T-cell (primary cell): ENCODE data around the gene PRRC2A. TPM values are rescaled to one million over a fixed set of nuclear protein-coding genes. Genes with fewer than 3 reads are reported as not detected.

Source experiments
- ATAC-seq, 4 experiments: fragments of 200-7000 bp in 3 of 4; fragments of 150-1000 bp in 1 of 4; cut with Tn5 transposase; replicated peaks in 1 of 4; 1 replicate in 3 of 4; 2 replicates in 1 of 4; pipeline ENCODE4 v1.10.0; 2021; ENCODE audit warnings: moderate library complexity in 3 of 4, mild to moderate bottlenecking in 2 of 4, moderate number of reproducible peaks in 1 of 4
- CTCF ChIA-PET, 2 donors: fragments of 300-600 bp; sonication (Branson Sonifier 250); formaldehyde crosslinking; loops; one replicate each; lab custom pipeline; 2022; ENCODE audit warnings: antibody characterized with exemption in 2 of 2; lab: Charles Lee
- POLR2A ChIA-PET, 2 donors: fragments of 300-600 bp; sonication (Branson Sonifier 250); formaldehyde crosslinking; loops; one replicate each; lab custom pipeline; 2022; ENCODE audit warnings: antibody characterized with exemption in 2 of 2; lab: Charles Lee
- DNase-seq, 35 experiments: peaks; one replicate each; pipeline versions ENCODE4 v3.0.0 to v3.0.0-alpha.2; 2013 to 2023
- H3K27ac ChIP-seq: one replicate; pipeline ENCODE4 v1.5.1; 2013; ENCODE audit warnings: low read length
- H3K27me3 ChIP-seq, 2 experiments: replicated peaks in 1 of 2; 1 replicate in 1 of 2; 2 replicates in 1 of 2; pipeline versions ENCODE4 v1.6.1 to v1.7.0; 2013; ENCODE audit warnings: low read length in 1 of 2, mixed read lengths in 1 of 2; ENCODE audit not compliant: control insufficient read depth in 2 of 2, insufficient read depth in 2 of 2; ENCODE audit errors: extremely low read depth in 1 of 2
- H3K36me3 ChIP-seq, 2 donors: 1 replicate in 1 of 2; 2 replicates in 1 of 2; pipeline versions ENCODE4 v1.6.1 to v1.7.0; 2013; ENCODE audit warnings: low read length in 1 of 2; ENCODE audit not compliant: control insufficient read depth in 2 of 2, insufficient read depth in 1 of 2; ENCODE audit errors: extremely low read depth in 1 of 2
- H3K4me1 ChIP-seq, 2 experiments: 1 replicate in 1 of 2; 2 replicates in 1 of 2; pipeline versions ENCODE4 v1.6.1 to v1.7.0; 2013; ENCODE audit warnings: low read length in 2 of 2, mixed read lengths in 1 of 2; ENCODE audit not compliant: insufficient read depth in 2 of 2, control insufficient read depth in 1 of 2; ENCODE audit errors: extremely low read depth in 1 of 2
- H3K4me3 ChIP-seq, 2 donors: 1 replicate in 1 of 2; 2 replicates in 1 of 2; pipeline versions ENCODE4 v1.5.1 to v1.7.0; 2013; ENCODE audit warnings: mild to moderate bottlenecking in 2 of 2, low read length in 1 of 2, moderate library complexity in 1 of 2; ENCODE audit not compliant: control insufficient read depth in 1 of 2; ENCODE audit errors: extremely low read depth in 1 of 2
- H3K9me3 ChIP-seq: 2 replicates; pipeline ENCODE4 v1.7.0; 2013
- H3K27ac Mint-ChIP-seq, 2 donors: one replicate each; pipeline ENCODE4 v1.8.0; 2020 to 2021; ENCODE audit warnings: mild to moderate bottlenecking in 2 of 2, mixed read lengths in 2 of 2
- H3K27me3 Mint-ChIP-seq, 2 donors: one replicate each; pipeline ENCODE4 v1.8.0; 2021 to 2022; ENCODE audit warnings: mixed read lengths in 2 of 2
- H3K36me3 Mint-ChIP-seq: one replicate; pipeline ENCODE4 v1.8.0; 2021; ENCODE audit warnings: mixed read lengths
- H3K4me1 Mint-ChIP-seq, 3 donors: one replicate each; pipeline ENCODE4 v1.8.0; 2020 to 2022; ENCODE audit warnings: mixed read lengths in 3 of 3, mild to moderate bottlenecking in 1 of 3
- H3K4me3 Mint-ChIP-seq, 3 donors: one replicate each; pipeline ENCODE4 v1.8.0; 2020 to 2022; ENCODE audit warnings: mild to moderate bottlenecking in 3 of 3, mixed read lengths in 3 of 3, moderate library complexity in 3 of 3
- H3K9me3 Mint-ChIP-seq, 3 donors: one replicate each; pipeline ENCODE4 v1.8.0; 2020 to 2022; ENCODE audit warnings: mixed read lengths in 3 of 3
- WGBS: methylation state at CpG from one replicate; pipeline ENCODE4 v1.1.5; 2013; ENCODE audit warnings: missing lambda C conversion rate; ENCODE audit not compliant: insufficient coverage; 5-methylcytosine and 5-hydroxymethylcytosine counted together
- total RNA-seq, 35 experiments: library from RNA in 6 of 35; stranded (reverse) in 6 of 35; fragments of 120-200 nt in 1 of 35; gene quantifications; one replicate each; pipeline versions ENCODE4 v1.2.1 to v1.2.4 and lab custom pipeline; 2013 to 2026

The PRRC2A gene
- total RNA-seq, 5 donors from 2014 or later (not counting 1 experiment from before 2014, with no cell fraction given): 222 to 246 (median 230) TPM

DNA sequence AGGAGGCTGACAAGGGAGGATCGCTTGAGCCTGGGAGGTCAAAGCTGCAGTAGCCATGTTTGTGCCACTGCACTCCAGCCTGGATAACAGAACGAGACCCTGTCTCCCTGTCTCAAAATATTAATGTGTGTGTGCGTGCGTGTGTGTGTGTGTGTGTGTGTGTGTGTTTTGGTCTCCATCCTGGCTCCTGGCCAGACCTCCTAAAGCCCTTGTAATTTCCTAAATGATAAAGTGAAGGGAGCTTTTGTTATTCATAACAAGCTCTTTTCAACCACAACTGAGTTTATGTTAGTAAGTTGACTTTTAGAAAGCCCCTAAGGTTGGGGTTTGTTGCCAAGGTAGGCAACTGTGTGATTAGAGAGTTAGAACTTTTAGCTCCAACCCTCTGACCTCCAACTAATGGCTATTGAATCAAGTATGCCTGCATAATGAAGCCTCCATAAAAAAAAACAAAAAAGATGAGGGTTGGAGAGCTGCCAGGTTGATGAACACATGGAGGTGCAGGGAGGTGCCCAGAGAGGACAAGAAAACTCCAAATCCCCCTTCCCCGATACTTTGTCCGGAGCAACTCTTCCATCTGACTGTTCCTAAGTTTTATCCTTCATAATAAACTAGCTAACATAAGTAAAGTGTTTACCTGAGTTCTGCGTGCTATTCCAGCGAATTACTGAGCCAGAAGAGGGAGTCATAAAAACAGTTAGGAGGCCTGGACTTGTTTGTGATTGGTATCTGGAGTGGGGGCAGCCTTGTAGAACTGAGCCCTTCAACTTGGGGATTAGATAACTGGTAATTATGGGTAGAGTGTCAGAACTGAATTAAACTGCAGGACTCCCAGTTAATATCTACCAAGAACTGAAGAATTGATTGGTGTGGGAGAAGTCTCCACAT, 10.8 kb upstream of the PRRC2A start:
- peaks cover 4% of the 10 kb centered on the region in 2 experiments for H3K4me1 ChIP-seq
- 100% methylated on average over 3 of the region's 8 CpGs for WGBS
- ATAC-seq (no peak), DNase-seq (no peak)
- Mint-ChIP-seq H3K4me3 (no peak overlapping the region), H3K9me3 (no peaks in the 10 kb centered on the region), H3K36me3 (no peaks in the 10 kb centered on the region), H3K4me1 (peaks cover 3 to 7% (median 4%) of the 10 kb centered on the region in 3 donors), H3K27me3 (no peaks in the 10 kb centered on the region), H3K27ac (no peak overlapping the region)
- POLR2A ChIA-PET: no interaction called here
- H3K27me3 ChIP-seq: peaks cover 0 to 2% of the 10 kb centered on the region in 2 experiments
- no peaks in the 10 kb centered on the region for H3K36me3 ChIP-seq
- no peak overlapping the region for H3K4me3 ChIP-seq
- H3K9me3 ChIP-seq: no peaks in the 10 kb centered on the region
- CTCF ChIA-PET: interaction anchor here in 1 of 2 donors (0.6 kb wide), 2 partner anchors 58 to 311 kb away, joined by 3 to 4 read pairs; no protein-coding TSS in a partner anchor
- H3K27ac ChIP-seq: no peak overlapping the region

- CTCF ChIA-PET: no interaction called here
- peaks cover 0 to 2% of the 10 kb centered on the region in 2 experiments for H3K27me3 ChIP-seq
- no peak overlapping the region for H3K27ac ChIP-seq
- Mint-ChIP-seq H3K4me1 (peaks cover 15 to 19% (median 16%) of the 10 kb centered on the region in 3 donors), H3K9me3 (no peaks in the 10 kb centered on the region), H3K27me3 (no peaks in the 10 kb centered on the region), H3K4me3 (no peak overlapping the region), H3K27ac (no peak overlapping the region), H3K36me3 (no peaks in the 10 kb centered on the region)
- H3K36me3 ChIP-seq: no peaks in the 10 kb centered on the region
- ATAC-seq: no peak
- peaks cover 12 to 17% of the 10 kb centered on the region in 2 experiments for H3K4me1 ChIP-seq
- POLR2A ChIA-PET: no interaction called here
- no peak for DNase-seq
- H3K9me3 ChIP-seq: no peaks in the 10 kb centered on the region
- H3K4me3 ChIP-seq: no peak overlapping the region
- 90% methylated on average over 4 of the region's 4 CpGs for WGBS
Measured at GRCh38 chr6:31610968-31611367, 9.5 kb upstream of the PRRC2A start.

- CTCF ChIA-PET: no interaction called here
- no peak for ATAC-seq
- Histone ChIP-seq H3K27ac (no peak overlapping the region), H3K4me3 (no peak overlapping the region), H3K4me1 (peaks cover 23 to 27% of the 10 kb centered on the region in 2 experiments), H3K9me3 (no peaks in the 10 kb centered on the region), H3K27me3 (peaks cover 0 to 2% of the 10 kb centered on the region in 2 experiments), H3K36me3 (no peaks in the 10 kb centered on the region)
- Mint-ChIP-seq H3K27me3 (no peaks in the 10 kb centered on the region), H3K9me3 (no peaks in the 10 kb centered on the region), H3K36me3 (no peaks in the 10 kb centered on the region), H3K4me1 (peaks cover 26 to 35% (median 26%) of the 10 kb centered on the region in 3 donors), H3K27ac (peak overlapping the region in 1 of 2 donors; percentile 91), H3K4me3 (no peak overlapping the region)
- no peak for DNase-seq
- POLR2A ChIA-PET: interaction anchor here (0.5 kb wide), 2 partner anchors 48 to 146 kb away, joined by 3 to 6 read pairs; no protein-coding TSS in a partner anchor
- WGBS: 92% methylated on average over 2 of the region's 8 CpGs
Measured at GRCh38 chr6:31614075-31614619, 6.4 kb upstream of the PRRC2A start.

DNA sequence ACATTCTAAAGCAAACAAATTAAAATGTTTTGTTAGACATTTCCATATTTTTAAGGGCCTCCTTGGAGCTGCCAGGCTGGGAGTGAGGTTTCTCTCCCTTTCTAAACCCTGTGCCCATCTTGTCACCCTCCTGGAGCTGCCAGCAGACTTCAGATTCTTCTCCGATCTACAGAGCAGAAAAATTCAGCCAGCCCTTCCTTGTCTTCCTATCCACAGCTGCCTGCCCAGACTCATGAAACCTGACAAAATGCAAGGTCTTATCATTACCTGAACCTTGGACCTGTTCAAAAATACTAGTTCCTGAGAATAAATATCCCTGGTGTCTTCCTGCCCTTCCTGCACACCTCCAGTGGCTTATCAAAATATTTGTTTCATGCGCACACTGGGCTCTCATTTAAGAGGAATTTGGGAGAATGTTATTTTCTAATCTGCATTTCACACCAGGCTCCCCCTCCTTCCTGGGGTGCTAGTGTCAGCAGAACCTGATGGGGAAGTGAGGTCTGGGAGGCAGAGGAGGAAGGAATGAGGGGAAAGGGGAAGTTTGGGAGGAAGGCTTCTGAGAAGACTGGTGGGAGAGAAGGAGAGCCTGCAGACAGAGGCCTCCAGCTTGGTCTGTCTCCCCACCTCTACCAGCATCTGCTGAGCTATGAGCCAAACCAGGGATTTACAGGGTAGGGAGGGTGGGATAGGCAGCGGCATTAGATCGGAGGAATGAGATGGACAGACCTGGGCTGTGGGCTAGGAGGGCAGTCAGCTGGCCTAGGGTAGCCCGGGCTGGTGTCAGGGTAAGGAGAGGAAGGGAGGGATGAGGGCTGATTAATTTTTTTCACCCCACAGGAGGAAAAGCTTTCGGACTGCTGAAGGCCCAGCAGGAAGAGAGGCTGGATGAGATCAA, 5.6 kb upstream of the PRRC2A start, which contains the start of gene AIF1:
Gene AIF1 (plus strand): TSS at position 551 of the 895 bp plus-strand sequence. CDS start 96 bp downstream, at position 647.
- peak within 1 kb of the TSS; percentile 23 to 69 for H3K4me3 ChIP-seq
- no peaks in the 10 kb centered on the region for H3K36me3 ChIP-seq
- H3K27ac Mint-ChIP-seq: peak within 1 kb of the TSS; percentile 89 to 91
- H3K4me1 ChIP-seq: peaks cover 25 to 31% of the 10 kb centered on the region in 2 experiments
- ATAC-seq (no peak), DNase-seq (no peak)
- POLR2A ChIA-PET: interaction anchor here (0.5 to 0.6 kb wide), 3 partner anchors 32 to 146 kb away, joined by 3 to 6 read pairs (median 6); no protein-coding TSS in a partner anchor
- peak within 1 kb of the TSS; percentile 58 to 79 (median 59) for H3K4me3 Mint-ChIP-seq
- H3K27me3 Mint-ChIP-seq: no peaks in the 10 kb centered on the region
- no peaks in the 10 kb centered on the region for H3K36me3 Mint-ChIP-seq
- H3K9me3 ChIP-seq: no peaks in the 10 kb centered on the region
- peaks cover 26 to 41% (median 31%) of the 10 kb centered on the region in 3 donors for H3K4me1 Mint-ChIP-seq
- H3K27ac ChIP-seq: peak within 1 kb of the TSS; percentile 42
- WGBS: 71% methylated on average over 3 of the region's 6 CpGs
- no peaks in the 10 kb centered on the region for H3K9me3 Mint-ChIP-seq
- H3K27me3 ChIP-seq: peaks cover 0 to 2% of the 10 kb centered on the region in 2 experiments
- CTCF ChIA-PET: interaction anchor here in 1 of 2 donors (0.5 to 1.1 kb wide), 3 partner anchors 17 to 199 kb away, joined by 3 to 4 read pairs (median 4); no protein-coding TSS in a partner anchor

- H3K4me1 ChIP-seq: peaks cover 25 to 31% of the 10 kb centered on the region in 2 experiments
- no peaks in the 10 kb centered on the region for H3K36me3 ChIP-seq
- no peaks in the 10 kb centered on the region for H3K9me3 ChIP-seq
- H3K27ac ChIP-seq: peak overlapping the region; percentile 42
- H3K4me3 ChIP-seq: peak overlapping the region; percentile 23 to 69
- ChIA-PET POLR2A (no interaction called here), CTCF (interaction anchor here in 1 of 2 donors (0.6 to 1.1 kb wide), 2 partner anchors 18 to 198 kb away, joined by 4 read pairs; no protein-coding TSS in a partner anchor)
- no peak for ATAC-seq
- H3K4me1 Mint-ChIP-seq: peaks cover 26 to 44% (median 31%) of the 10 kb centered on the region in 3 donors
- no peaks in the 10 kb centered on the region for H3K27me3 Mint-ChIP-seq
- no peaks in the 10 kb centered on the region for H3K36me3 Mint-ChIP-seq
- H3K27ac Mint-ChIP-seq: peak overlapping the region; percentile 89 to 91
- DNase-seq: peak in 23 of 35 experiments; percentile 12 to 58 (median 33)
- H3K27me3 ChIP-seq: peaks cover 0 to 2% of the 10 kb centered on the region in 2 experiments
- 7% methylated on average over 3 of the region's 7 CpGs for WGBS
- H3K4me3 Mint-ChIP-seq: peak overlapping the region; percentile 58 to 79 (median 59)
- no peaks in the 10 kb centered on the region for H3K9me3 Mint-ChIP-seq
Measured at GRCh38 chr6:31615748-31616147, 4.8 kb upstream of the PRRC2A start.
